Hepatocyte (in vitro differentiated cells): ENCODE data around the gene IRS2. TPM values are rescaled to one million over a fixed set of nuclear protein-coding genes. Genes with fewer than 3 reads are reported as not detected.

Experiments used
- DNase-seq: peaks from one replicate; pipeline ENCODE4 v3.0.0-alpha.2; 2016; ENCODE audit warnings: low spot score
- H2AFZ ChIP-seq: fragments of 200-600 bp; sonication (generic); 2 replicates; pipeline ENCODE4 v1.6.0; 2016; ENCODE audit warnings: antibody characterized with exemption, mild to moderate bottlenecking
- H3K27ac ChIP-seq: fragments of 200-600 bp; sonication (generic); 2 replicates; pipeline ENCODE4 v1.5.1; 2016; ENCODE audit warnings: mild to moderate bottlenecking
- H3K27me3 ChIP-seq: fragments of 200-600 bp; sonication (generic); 2 replicates; pipeline ENCODE4 v1.6.1; 2016
- H3K36me3 ChIP-seq: fragments of 200-600 bp; sonication (generic); replicated peaks from 2 replicates; pipeline ENCODE4 v1.5.1; 2016; ENCODE audit warnings: low read depth; ENCODE audit not compliant: insufficient read depth
- H3K4me1 ChIP-seq: fragments of 200-600 bp; sonication (generic); 2 replicates; pipeline ENCODE4 v1.5.1; 2016; ENCODE audit warnings: mild to moderate bottlenecking, moderate library complexity; ENCODE audit not compliant: insufficient read depth
- H3K4me2 ChIP-seq: fragments of 200-600 bp; sonication (generic); 2 replicates; pipeline ENCODE4 v1.6.0; 2016
- H3K4me3 ChIP-seq: fragments of 200-600 bp; sonication (generic); 2 replicates; pipeline ENCODE4 v1.5.1; 2016; ENCODE audit warnings: mild to moderate bottlenecking
- H3K79me2 ChIP-seq: fragments of 200-600 bp; sonication (generic); 2 replicates; pipeline ENCODE4 v1.6.0; 2017; ENCODE audit warnings: mild to moderate bottlenecking
- H3K9me2 ChIP-seq: fragments of 200-600 bp; sonication (generic); replicated peaks from 2 replicates; pipeline ENCODE4 v1.6.0; 2017; ENCODE audit warnings: mild to moderate bottlenecking; ENCODE audit not compliant: insufficient read depth
- H3K9me3 ChIP-seq: fragments of 200-600 bp; sonication (generic); 2 replicates; pipeline ENCODE4 v1.5.1; 2016; ENCODE audit warnings: low read depth, mild to moderate bottlenecking
- H4K20me1 ChIP-seq: fragments of 200-600 bp; sonication (generic); 2 replicates; pipeline ENCODE4 v1.6.0; 2016; ENCODE audit warnings: mild to moderate bottlenecking; ENCODE audit not compliant: insufficient read depth, poor library complexity, severe bottlenecking
- CTCF ChIP-seq: fragments of 200-600 bp; sonication (generic); IDR thresholded peaks from 2 replicates; pipeline ENCODE4 v1.5.1; 2016; ENCODE audit warnings: antibody characterized with exemption, mild to moderate bottlenecking; ENCODE audit not compliant: poor library complexity
- EZH2 ChIP-seq: fragments of 200-600 bp; sonication (generic); IDR thresholded peaks from 2 replicates; pipeline ENCODE4 v1.6.1; 2016; ENCODE audit warnings: antibody characterized with exemption, mild to moderate bottlenecking, borderline replicate concordance
- EZH2phosphoT487 ChIP-seq: fragments of 200-600 bp; sonication (generic); IDR thresholded peaks from one replicate; pipeline ENCODE4 v1.6.1; 2018; ENCODE audit warnings: antibody characterized with exemption, mild to moderate bottlenecking, low read depth, moderate library complexity; ENCODE audit not compliant: unreplicated experiment, severe bottlenecking
- WGBS: methylation state at CpG from one replicate; pipeline ENCODE4 v1.1.6; 2016; ENCODE audit warnings: low lambda C conversion rate; ENCODE audit errors: missing lambda C conversion rate; 5-methylcytosine and 5-hydroxymethylcytosine counted together
- polyA plus RNA-seq: library from polyadenylated mRNA; unstranded; fragments of >200 nt; fragmentation: Nextera tagmentation; extraction: Ambion mirVana; gene quantifications from 2 replicates; pipeline ENCODE4 v1.2.1, GENCODE V29; 2016
- total RNA-seq: library from RNA; depleted of rRNA; stranded (reverse); fragments of >200 nt; gene quantifications from 2 replicates; pipeline ENCODE4 v1.2.3, GENCODE V29; 2014

Gene IRS2
- total and polyA plus RNA-seq, 2 experiments from 2014 or later = 19.4 to 26.4 TPM

GRCh38 chr13:109816808-109817203 lies 30.4 kb upstream of the IRS2 start:
- TF ChIP-seq EZH2phosphoT487 (no peak), CTCF (no peak), EZH2 (no peak)
- no peak overlapping the region for H3K27ac ChIP-seq

GRCh38 chr13:109816112-109816807 lies 29.9 kb upstream of the IRS2 start:
- H3K4me3 ChIP-seq = no peak overlapping the region
- H3K9me2 ChIP-seq = no peaks in the 10 kb centered on the region
- H3K36me3 ChIP-seq = no peaks in the 10 kb centered on the region
- no peaks in the 10 kb centered on the region for H3K79me2 ChIP-seq
- no peak for DNase-seq
- no peaks in the 10 kb centered on the region for H3K9me3 ChIP-seq
- 67% methylated on average over 5 of the region's 5 CpGs for WGBS
- no peak overlapping the region for H3K27ac ChIP-seq
- H4K20me1 ChIP-seq = no peaks in the 10 kb centered on the region
- no peaks in the 10 kb centered on the region for H3K27me3 ChIP-seq
- H3K4me2 ChIP-seq = no peak overlapping the region
- no peaks in the 10 kb centered on the region for H3K4me1 ChIP-seq
- TF ChIP-seq EZH2phosphoT487 (no peak), EZH2 (no peak), CTCF (no peak)
- no peak overlapping the region for H2AFZ ChIP-seq

More at GRCh38 chr13:109816808-109817203, 30.4 kb upstream of the IRS2 start:
- Histone ChIP-seq H3K36me3 (no peaks in the 10 kb centered on the region), H4K20me1 (no peaks in the 10 kb centered on the region), H3K9me2 (no peaks in the 10 kb centered on the region), H3K4me3 (no peak overlapping the region), H3K4me2 (no peak overlapping the region), H2AFZ (no peak overlapping the region), H3K9me3 (no peaks in the 10 kb centered on the region), H3K4me1 (no peaks in the 10 kb centered on the region), H3K27me3 (no peaks in the 10 kb centered on the region), H3K79me2 (no peaks in the 10 kb centered on the region)
- no peak for DNase-seq
- WGBS = 81% methylated on average over 4 of the region's 4 CpGs

GRCh38 chr13:109815651-109816050 lies 29.3 kb upstream of the IRS2 start:
- Histone ChIP-seq H3K79me2 (no peaks in the 10 kb centered on the region), H3K4me1 (no peaks in the 10 kb centered on the region), H3K36me3 (no peaks in the 10 kb centered on the region), H3K9me2 (no peaks in the 10 kb centered on the region), H3K4me2 (no peak overlapping the region), H3K9me3 (no peaks in the 10 kb centered on the region), H3K4me3 (no peak overlapping the region), H4K20me1 (no peaks in the 10 kb centered on the region), H2AFZ (no peak overlapping the region), H3K27ac (no peak overlapping the region), H3K27me3 (no peaks in the 10 kb centered on the region)
- no peak for TF ChIP-seq EZH2
- TF ChIP-seq EZH2phosphoT487 = no peak
- no peak for TF ChIP-seq CTCF
- 84% methylated on average over 5 of the region's 5 CpGs for WGBS
- DNase-seq = no peak
